HL-60 (cell line): ENCODE results near the gene FIBP.

ENCODE experiments used
- CTCF ChIP-seq: IDR thresholded peaks from one replicate; pipeline ENCODE4 v1.5.1; 2011; ENCODE audit warnings: low read length, control low read depth, inconsistent platforms; ENCODE audit not compliant: insufficient read depth
- REST ChIP-seq: IDR thresholded peaks from 2 replicates; pipeline ENCODE4 v1.6.1; 2012; ENCODE audit warnings: low read depth; ENCODE audit not compliant: insufficient replicate concordance
- SPI1 ChIP-seq: IDR thresholded peaks from 2 replicates; pipeline ENCODE4 v1.6.1; 2012; ENCODE audit warnings: low read depth, mild to moderate bottlenecking, borderline replicate concordance

- TF ChIP-seq CTCF = no peak
- no peak for TF ChIP-seq SPI1
- TF ChIP-seq REST = no peak
Measured at GRCh38 chr11:65937766-65938165, 49.5 kb upstream of the FIBP start.
